Measurements from ENCODE around the gene FAM76B.

Gene FAM76B

DNA sequence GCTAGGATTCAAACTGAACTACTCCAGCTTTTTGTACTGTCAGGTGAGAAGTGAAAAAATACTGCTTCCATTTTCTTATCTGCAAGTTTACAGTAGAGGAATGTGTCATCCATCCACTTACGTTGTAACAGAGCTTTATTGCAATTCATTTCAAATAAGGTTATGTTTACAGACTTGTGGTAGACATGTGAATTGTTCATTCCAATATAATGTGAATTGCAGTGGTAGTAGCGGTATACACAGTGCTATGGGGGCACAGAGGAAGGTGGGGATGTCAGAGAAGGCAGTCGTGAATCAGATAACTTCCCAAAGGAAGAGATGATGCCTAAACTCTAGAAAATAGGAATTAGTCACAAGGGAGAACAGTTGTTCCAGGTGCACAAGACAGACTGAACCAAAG, 43.2 kb upstream of the FAM76B start:
- no peaks in the 10 kb centered on the region for H3K27me3 ChIP-seq (ENCODE audit: insufficient read depth, low read length)
- no peak overlapping the region for H2AFZ ChIP-seq (ENCODE audit: insufficient read depth, low read length, poor library complexity)
- no peak overlapping the region for H2BK12ac ChIP-seq (ENCODE audit: low read length)
- H3K79me2 ChIP-seq (ENCODE audit: control insufficient read depth, insufficient read depth, low read length, poor library complexity) = no peaks in the 10 kb centered on the region
- H3K79me1 ChIP-seq (ENCODE audit: low read length) = no peaks in the 10 kb centered on the region
- no peak overlapping the region for H4K91ac ChIP-seq (ENCODE audit: low read depth, low read length)
- no peak overlapping the region for H3K18ac ChIP-seq (ENCODE audit: low read length)
- no peak overlapping the region for H3K4ac ChIP-seq (ENCODE audit: low read depth, low read length)
- no peak overlapping the region for H2BK5ac ChIP-seq (ENCODE audit: low read depth, low read length, poor library complexity)
- H3K9ac ChIP-seq (ENCODE audit: low read length) = no peak overlapping the region
- DNase-seq = no peak
- no peaks in the 10 kb centered on the region for H3K9me3 ChIP-seq (ENCODE audit: insufficient read depth, low read depth, low read length)
- H3K27ac ChIP-seq (ENCODE audit: low read depth, low read length) = no peak overlapping the region
- no peak overlapping the region for H4K12ac ChIP-seq (ENCODE audit: low read depth, low read length)
- no peak overlapping the region for H3K23ac ChIP-seq (ENCODE audit: low read length)
- H3K4me1 ChIP-seq (ENCODE audit: control insufficient read depth in 1 of 2, insufficient read depth in 2 of 2, low read length in 2 of 2) = no peaks in the 10 kb centered on the region
- no peak overlapping the region for H4K8ac ChIP-seq (ENCODE audit: low read depth, low read length)
- H3K4me2 ChIP-seq (ENCODE audit: low read length) = no peak overlapping the region
- no CpG with 5 or more reads among the region's 3 CpGs for WGBS (ENCODE audit: extremely low coverage, insufficient coverage, insufficient read length)
- H3K4me3 ChIP-seq (ENCODE audit: low read depth, low read length) = no peak overlapping the region
- no peak overlapping the region for H2AK5ac ChIP-seq (ENCODE audit: low read length)
- H2BK120ac ChIP-seq (ENCODE audit: insufficient read depth, low read length, poor library complexity) = no peak overlapping the region
- peaks cover 2 to 12% of the 10 kb centered on the region in 2 experiments for H3K36me3 ChIP-seq (ENCODE audit: control insufficient read depth in 1 of 2, insufficient read depth in 2 of 2, low read length in 2 of 2)
- H3K14ac ChIP-seq (ENCODE audit: low read length) = no peak overlapping the region

DNA sequence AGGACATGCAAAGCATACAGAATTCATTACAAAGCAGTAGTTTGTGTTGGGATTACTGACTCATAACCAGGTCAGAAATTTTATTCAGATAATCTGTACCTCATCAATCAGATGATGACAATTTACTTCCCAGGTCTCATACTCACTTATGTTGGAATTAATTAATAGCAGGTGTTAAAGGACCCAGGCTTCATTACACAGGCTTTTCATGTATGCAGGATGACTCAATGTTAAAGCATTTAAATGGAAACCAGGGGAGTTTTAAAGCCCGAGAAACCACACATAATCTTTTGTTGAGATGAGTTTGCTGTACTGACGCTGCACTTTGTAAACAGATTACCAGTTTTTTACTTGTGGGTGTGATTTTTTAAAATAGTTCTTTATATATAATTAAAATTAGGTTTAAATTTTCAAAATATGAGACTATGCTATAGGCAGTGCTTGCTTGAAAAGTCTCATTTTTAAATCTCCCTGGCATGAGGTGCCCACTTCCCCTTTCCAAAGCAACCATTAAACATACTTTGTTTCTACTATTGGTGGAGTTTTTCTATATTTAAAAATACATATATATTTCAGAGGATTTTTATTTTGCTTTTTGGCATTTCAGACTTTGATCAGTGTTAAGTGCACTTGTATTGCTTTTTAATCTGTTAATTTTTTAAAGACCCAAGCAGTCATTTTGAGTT, 41.8 kb upstream of the FAM76B start:
- Histone ChIP-seq H3K9me3 (ENCODE audit: insufficient read depth, low read depth, low read length) (no peaks in the 10 kb centered on the region), H3K18ac (ENCODE audit: low read length) (no peak overlapping the region), H4K8ac (ENCODE audit: low read depth, low read length) (no peak overlapping the region), H3K9ac (ENCODE audit: low read length) (no peak overlapping the region), H3K4me2 (ENCODE audit: low read length) (no peak overlapping the region), H3K4ac (ENCODE audit: low read depth, low read length) (no peak overlapping the region), H2AK5ac (ENCODE audit: low read length) (no peak overlapping the region), H4K91ac (ENCODE audit: low read depth, low read length) (no peak overlapping the region), H3K14ac (ENCODE audit: low read length) (no peak overlapping the region), H2BK120ac (ENCODE audit: insufficient read depth, low read length, poor library complexity) (no peak overlapping the region), H3K23ac (ENCODE audit: low read length) (no peak overlapping the region), H4K12ac (ENCODE audit: low read depth, low read length) (no peak overlapping the region), H3K27ac (ENCODE audit: low read depth, low read length) (no peak overlapping the region), H2BK5ac (ENCODE audit: low read depth, low read length, poor library complexity) (no peak overlapping the region), H3K4me1 (ENCODE audit: control insufficient read depth in 1 of 2, insufficient read depth in 2 of 2, low read length in 2 of 2) (no peaks in the 10 kb centered on the region), H2AFZ (ENCODE audit: insufficient read depth, low read length, poor library complexity) (no peak overlapping the region), H2BK12ac (ENCODE audit: low read length) (no peak overlapping the region), H3K79me2 (ENCODE audit: control insufficient read depth, insufficient read depth, low read length, poor library complexity) (no peaks in the 10 kb centered on the region), H3K27me3 (ENCODE audit: insufficient read depth, low read length) (no peaks in the 10 kb centered on the region), H3K4me3 (ENCODE audit: low read depth, low read length) (no peak overlapping the region), H3K79me1 (ENCODE audit: low read length) (no peaks in the 10 kb centered on the region), H3K36me3 (ENCODE audit: control insufficient read depth in 1 of 2, insufficient read depth in 2 of 2, low read length in 2 of 2) (peaks cover 2 to 14% of the 10 kb centered on the region in 2 experiments)
- WGBS (ENCODE audit: extremely low coverage, insufficient coverage, insufficient read length) = no CpG with 5 or more reads among the region's 2 CpGs
- DNase-seq = no peak

DNA sequence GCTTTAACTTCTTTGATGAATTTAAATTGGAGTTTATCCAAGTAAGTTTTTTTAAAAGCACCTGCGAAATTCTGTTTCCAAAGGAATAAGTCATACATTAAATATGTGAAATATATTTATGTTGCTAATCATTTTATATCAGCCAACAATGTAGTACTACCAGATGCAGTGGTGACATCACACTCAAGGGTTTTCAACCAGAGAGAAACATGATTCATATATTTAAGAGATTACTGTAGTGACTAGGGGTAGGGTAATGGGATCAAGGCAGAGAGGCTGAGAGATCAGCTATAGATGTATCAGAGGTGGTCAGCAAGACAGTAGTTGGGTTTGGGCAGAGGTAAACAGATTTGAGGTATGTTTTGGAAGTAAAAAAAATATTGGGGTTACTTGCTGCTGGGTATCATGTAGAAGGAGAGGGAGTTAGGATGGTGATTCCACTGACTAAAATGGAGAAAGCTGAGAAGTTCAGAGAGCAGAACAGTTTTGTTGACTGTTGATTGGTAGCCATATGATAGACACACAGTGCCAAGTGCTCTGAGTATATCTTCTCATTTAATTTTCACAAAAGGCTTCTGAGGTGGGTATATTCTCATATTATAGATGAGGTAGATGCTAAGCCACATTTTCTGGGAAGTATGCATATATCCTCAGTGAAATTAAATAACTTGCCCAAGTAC, 40.1 kb upstream of the FAM76B start:
- no CpG with 5 or more reads among the region's 1 CpG for WGBS (ENCODE audit: extremely low coverage, insufficient coverage, insufficient read length)
- Histone ChIP-seq H2AK5ac (ENCODE audit: low read length) (no peak overlapping the region), H2BK5ac (ENCODE audit: low read depth, low read length, poor library complexity) (no peak overlapping the region), H2BK12ac (ENCODE audit: low read length) (no peak overlapping the region), H3K23ac (ENCODE audit: low read length) (no peak overlapping the region), H3K4me3 (ENCODE audit: low read depth, low read length) (no peak overlapping the region), H3K4ac (ENCODE audit: low read depth, low read length) (no peak overlapping the region), H3K9ac (ENCODE audit: low read length) (no peak overlapping the region), H2BK120ac (ENCODE audit: insufficient read depth, low read length, poor library complexity) (no peak overlapping the region), H4K12ac (ENCODE audit: low read depth, low read length) (no peak overlapping the region), H3K79me2 (ENCODE audit: control insufficient read depth, insufficient read depth, low read length, poor library complexity) (no peaks in the 10 kb centered on the region), H3K27me3 (ENCODE audit: insufficient read depth, low read length) (no peaks in the 10 kb centered on the region), H4K91ac (ENCODE audit: low read depth, low read length) (no peak overlapping the region), H3K4me2 (ENCODE audit: low read length) (no peak overlapping the region), H2AFZ (ENCODE audit: insufficient read depth, low read length, poor library complexity) (no peak overlapping the region), H3K18ac (ENCODE audit: low read length) (no peak overlapping the region), H3K79me1 (ENCODE audit: low read length) (no peaks in the 10 kb centered on the region), H3K27ac (ENCODE audit: low read depth, low read length) (no peak overlapping the region), H3K14ac (ENCODE audit: low read length) (no peak overlapping the region), H3K4me1 (ENCODE audit: control insufficient read depth in 1 of 2, insufficient read depth in 2 of 2, low read length in 2 of 2) (no peaks in the 10 kb centered on the region), H3K9me3 (ENCODE audit: insufficient read depth, low read depth, low read length) (no peaks in the 10 kb centered on the region), H4K8ac (ENCODE audit: low read depth, low read length) (no peak overlapping the region), H3K36me3 (ENCODE audit: control insufficient read depth in 1 of 2, insufficient read depth in 2 of 2, low read length in 2 of 2) (peaks cover 2 to 11% of the 10 kb centered on the region in 2 experiments)
- DNase-seq = no peak

DNA sequence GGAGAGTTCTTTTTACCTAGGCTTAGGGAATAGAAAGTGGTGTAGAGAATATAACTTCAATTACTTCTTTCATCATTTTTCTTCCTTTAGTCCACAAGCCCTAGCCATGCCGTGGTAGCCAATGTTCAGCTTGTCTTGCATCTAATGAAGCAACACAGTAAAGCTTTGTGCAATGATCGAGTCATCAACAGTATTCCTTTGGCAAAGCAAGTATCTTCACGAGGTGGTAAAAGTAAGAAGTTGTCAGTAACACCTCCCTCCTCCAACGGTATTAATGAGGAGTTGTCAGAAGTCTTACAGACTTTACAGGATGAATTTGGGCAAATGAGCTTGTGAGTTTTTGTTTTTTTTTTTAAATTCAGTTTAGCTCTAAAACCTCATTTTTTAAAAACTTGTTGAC, 38.1 kb upstream of the FAM76B start:
- WGBS (ENCODE audit: extremely low coverage, insufficient coverage, insufficient read length) = no CpG with 5 or more reads among the region's 4 CpGs
- Histone ChIP-seq H3K27me3 (ENCODE audit: insufficient read depth, low read length) (no peaks in the 10 kb centered on the region), H3K18ac (ENCODE audit: low read length) (no peak overlapping the region), H3K9me3 (ENCODE audit: insufficient read depth, low read depth, low read length) (no peaks in the 10 kb centered on the region), H3K27ac (ENCODE audit: low read depth, low read length) (no peak overlapping the region), H2AK5ac (ENCODE audit: low read length) (no peak overlapping the region), H4K12ac (ENCODE audit: low read depth, low read length) (no peak overlapping the region), H2AFZ (ENCODE audit: insufficient read depth, low read length, poor library complexity) (no peak overlapping the region), H3K4ac (ENCODE audit: low read depth, low read length) (no peak overlapping the region), H3K23ac (ENCODE audit: low read length) (no peak overlapping the region), H3K4me3 (ENCODE audit: low read depth, low read length) (no peak overlapping the region), H3K79me1 (ENCODE audit: low read length) (no peaks in the 10 kb centered on the region), H3K9ac (ENCODE audit: low read length) (no peak overlapping the region), H4K8ac (ENCODE audit: low read depth, low read length) (no peak overlapping the region), H2BK5ac (ENCODE audit: low read depth, low read length, poor library complexity) (no peak overlapping the region), H2BK120ac (ENCODE audit: insufficient read depth, low read length, poor library complexity) (no peak overlapping the region), H3K79me2 (ENCODE audit: control insufficient read depth, insufficient read depth, low read length, poor library complexity) (no peaks in the 10 kb centered on the region), H3K4me2 (ENCODE audit: low read length) (no peak overlapping the region), H4K91ac (ENCODE audit: low read depth, low read length) (no peak overlapping the region), H3K4me1 (ENCODE audit: control insufficient read depth in 1 of 2, insufficient read depth in 2 of 2, low read length in 2 of 2) (no peaks in the 10 kb centered on the region), H3K36me3 (ENCODE audit: control insufficient read depth in 1 of 2, insufficient read depth in 2 of 2, low read length in 2 of 2) (peaks cover 2 to 8% of the 10 kb centered on the region in 2 experiments), H2BK12ac (ENCODE audit: low read length) (no peak overlapping the region), H3K14ac (ENCODE audit: low read length) (no peak overlapping the region)
- no peak for DNase-seq
